Endothelial cell of umbilical vein (primary cell): Measurements from ENCODE around the gene GOLT1B.

Experiments
- CTCF ChIP-seq, 2 donors: IDR thresholded peaks; 1 replicate in 1 of 2; 2 replicates in 1 of 2; pipeline ENCODE4 v1.5.1; 2011; ENCODE audit warnings: low read length in 2 of 2, mild to moderate bottlenecking in 2 of 2, moderate library complexity in 2 of 2, control low read depth in 1 of 2, inconsistent platforms in 1 of 2, low read depth in 1 of 2; ENCODE audit not compliant: insufficient read depth in 1 of 2; ENCODE audit errors: extremely low read depth in 1 of 2
- EZH2 ChIP-seq: IDR thresholded peaks from 2 replicates; pipeline ENCODE4 v1.6.1; 2012; ENCODE audit warnings: borderline replicate concordance, low read depth, mild to moderate bottlenecking, moderate library complexity, low read length, inconsistent platforms; ENCODE audit not compliant: severe bottlenecking
- POLR2A ChIP-seq: IDR thresholded peaks from 2 replicates; pipeline ENCODE4 v1.6.1; 2012; ENCODE audit warnings: low read depth, mild to moderate bottlenecking, control low read depth, low read length
- POLR2AphosphoS5 ChIP-seq: IDR thresholded peaks from 2 replicates; pipeline ENCODE4 v1.6.1; 2012; ENCODE audit warnings: low read depth, mild to moderate bottlenecking, control low read depth, low read length, moderate library complexity; ENCODE audit not compliant: insufficient read depth
- TF ChIP-seq, protein P1 (sequence below): IDR thresholded peaks from 2 replicates; pipeline ENCODE4 v1.6.1; 2011; ENCODE audit not compliant: insufficient read depth, insufficient read length

DNA sequence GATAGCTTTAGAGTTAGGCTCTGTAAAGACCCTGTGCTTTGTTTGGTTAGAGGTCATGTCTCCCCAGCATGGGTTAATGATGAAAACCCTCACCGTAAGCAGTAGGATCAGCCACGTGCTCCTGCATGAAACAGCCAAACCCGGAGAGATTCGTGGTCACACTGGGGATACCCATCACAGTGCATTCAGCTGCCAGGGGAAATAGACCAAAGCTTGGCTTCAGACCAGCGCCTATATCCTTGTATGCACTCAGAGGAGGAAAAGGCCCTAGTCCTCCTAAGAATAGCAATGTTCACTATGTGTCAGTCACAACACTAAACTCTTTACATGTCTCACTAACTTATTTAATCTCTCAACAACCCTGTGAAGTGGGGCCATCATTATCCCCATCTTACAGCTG is 40.8 kb downstream of the GOLT1B start:
- TF ChIP-seq CTCF (IDR thresholded peaks at IDR 0.05; ENCODE audit: extremely low read depth in 1 of 2, insufficient read depth in 1 of 2, low read depth in 1 of 2, low read length in 2 of 2) (no peak), POLR2AphosphoS5 (no peak), POLR2A (no peak), EZH2 (no peak)
- TF ChIP-seq, protein P1, sequence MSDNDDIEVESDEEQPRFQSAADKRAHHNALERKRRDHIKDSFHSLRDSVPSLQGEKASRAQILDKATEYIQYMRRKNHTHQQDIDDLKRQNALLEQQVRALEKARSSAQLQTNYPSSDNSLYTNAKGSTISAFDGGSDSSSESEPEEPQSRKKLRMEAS = no peak
